Uterus (tissue), 4 donors: ENCODE results near the gene TMEM132C. TPM values are rescaled to one million over a fixed set of nuclear protein-coding genes. Genes with fewer than 3 reads are reported as not detected.
A peak's percentile ranks its signal among the peaks of the same experiment; 100 is the strongest.

Experiments used
- DNase-seq, 2 donors: peaks; one replicate each; pipeline ENCODE4 v3.0.0-alpha.2; 2019 to 2020
- H3K27ac ChIP-seq, 2 donors: fragments of 200-600 bp; sonication (generic); 1 replicate in 1 of 2; 2 replicates in 1 of 2; pipeline ENCODE4 v1.5.1; 2016 to 2018
- H3K27me3 ChIP-seq, 2 donors: fragments of 200-600 bp; sonication (generic); one replicate each; pipeline ENCODE4 v1.5.1; 2018 to 2019; ENCODE audit warnings: control low read depth in 1 of 2
- H3K36me3 ChIP-seq, 2 donors: fragments of 200-600 bp; sonication (generic); one replicate each; pipeline ENCODE4 v1.5.1; 2019; ENCODE audit warnings: control low read depth in 1 of 2
- H3K4me1 ChIP-seq, 2 donors: fragments of 200-600 bp; sonication (generic); one replicate each; pipeline ENCODE4 v1.5.1; 2018 to 2019; ENCODE audit warnings: control low read depth in 1 of 2
- H3K4me3 ChIP-seq, 2 donors: fragments of 200-600 bp; sonication (generic); 1 replicate in 1 of 2; 2 replicates in 1 of 2; pipeline ENCODE4 v1.5.1; 2018 to 2019; ENCODE audit warnings: mild to moderate bottlenecking in 1 of 2
- H3K9me3 ChIP-seq, 2 donors: fragments of 200-600 bp; sonication (generic); one replicate each; pipeline ENCODE4 v1.5.1; 2019; ENCODE audit warnings: control low read depth in 1 of 2
- CTCF ChIP-seq, 4 experiments: fragments of 200-600 bp in 2 of 4; fragments of 450-650 bp in 2 of 4; sonication (generic) in 2 of 4; IDR thresholded peaks; one replicate each; pipeline ENCODE4 v1.5.1; 2016 to 2019; ENCODE audit warnings: antibody characterized with exemption in 4 of 4, mild to moderate bottlenecking in 2 of 4, moderate library complexity in 1 of 4
- POLR2A ChIP-seq, 2 donors: fragments of 450-650 bp; IDR thresholded peaks; one replicate each; pipeline ENCODE4 v1.6.1; 2016; ENCODE audit warnings: antibody characterized with exemption in 2 of 2, mild to moderate bottlenecking in 1 of 2, moderate library complexity in 1 of 2
- intact Hi-C: fragments of 100-400 bp; cut with DNase I; formaldehyde crosslinking; loops from one replicate; pipeline ENCODE4 v1.15.1; 2023; ENCODE audit warnings: low total_unique reads
- total RNA-seq, 4 donors: library from RNA; depleted of rRNA in 3 of 4; stranded (reverse); fragments of >200 nt in 3 of 4; gene quantifications; one replicate each; pipeline versions ENCODE4 v1.1.0 to v1.2.4, GENCODE V29; 2014 to 2023
- donor health status: DM: yes; HTN: yes; CAD: no.

Gene TMEM132C
- total RNA-seq, 4 donors from 2014 or later, result 0.26 to 48.3 (median 5.0) TPM

GRCh38 chr12:128654468-128654867 is 387.5 kb downstream of the TMEM132C start:
- H3K27ac ChIP-seq, result no peak overlapping the region
- intact Hi-C loops, result no loop called here
- H3K27me3 ChIP-seq, result no peaks in the 10 kb centered on the region
- H3K4me1 ChIP-seq, result no peaks in the 10 kb centered on the region
- H3K9me3 ChIP-seq, result no peaks in the 10 kb centered on the region
- no peak for DNase-seq
- no peaks in the 10 kb centered on the region for H3K36me3 ChIP-seq
- no peak for TF ChIP-seq CTCF (IDR thresholded peaks at IDR 0.05)
- no peak for TF ChIP-seq POLR2A (IDR thresholded peaks at IDR 0.05)
- H3K4me3 ChIP-seq, result no peak overlapping the region

- H3K36me3 ChIP-seq, result no peaks in the 10 kb centered on the region
- intact Hi-C loops, result no loop called here
- H3K9me3 ChIP-seq, result no peaks in the 10 kb centered on the region
- H3K27ac ChIP-seq, result no peak overlapping the region
- TF ChIP-seq CTCF (IDR thresholded peaks at IDR 0.05) (no peak), POLR2A (IDR thresholded peaks at IDR 0.05) (no peak)
- H3K4me1 ChIP-seq, result no peaks in the 10 kb centered on the region
- H3K27me3 ChIP-seq, result no peaks in the 10 kb centered on the region
- no peak for DNase-seq
- H3K4me3 ChIP-seq, result no peak overlapping the region
These were observed 390.4 kb downstream of the TMEM132C start for GRCh38 chr12:128657378-128657777.

- DNase-seq, result no peak
- TF ChIP-seq CTCF (IDR thresholded peaks at IDR 0.05), result no peak
- TF ChIP-seq POLR2A (IDR thresholded peaks at IDR 0.05), result no peak
- Histone ChIP-seq H3K36me3 (no peaks in the 10 kb centered on the region), H3K9me3 (no peaks in the 10 kb centered on the region), H3K27ac (no peak overlapping the region), H3K4me1 (no peaks in the 10 kb centered on the region), H3K4me3 (no peak overlapping the region), H3K27me3 (no peaks in the 10 kb centered on the region)
- intact Hi-C loops, result no loop called here
These were observed 393.7 kb downstream of the TMEM132C start for GRCh38 chr12:128660532-128661225.

GRCh38 chr12:128661226-128661569 is 394.2 kb downstream of the TMEM132C start:
- Histone ChIP-seq H3K9me3 (no peaks in the 10 kb centered on the region), H3K4me3 (no peak overlapping the region), H3K4me1 (no peaks in the 10 kb centered on the region), H3K27ac (no peak overlapping the region), H3K27me3 (no peaks in the 10 kb centered on the region), H3K36me3 (no peaks in the 10 kb centered on the region)
- TF ChIP-seq CTCF (IDR thresholded peaks at IDR 0.05), result no peak
- intact Hi-C loops, result no loop called here
- peak in 1 of 2 donors; percentile 29 for DNase-seq

- Histone ChIP-seq H3K36me3 (no peaks in the 10 kb centered on the region), H3K4me3 (no peak overlapping the region), H3K27ac (no peak overlapping the region), H3K27me3 (no peaks in the 10 kb centered on the region), H3K9me3 (no peaks in the 10 kb centered on the region), H3K4me1 (no peaks in the 10 kb centered on the region)
- DNase-seq, result no peak
- TF ChIP-seq CTCF (IDR thresholded peaks at IDR 0.05) (no peak), POLR2A (IDR thresholded peaks at IDR 0.05) (no peak)
- intact Hi-C loops, result no loop called here
These were observed 395.1 kb downstream of the TMEM132C start for GRCh38 chr12:128662101-128662500.
